Islet precursor cell (in vitro differentiated cells): Measurements from ENCODE around the gene KCNQ1OT1.

ENCODE experiments used
- DNase-seq: peaks from one replicate; pipeline ENCODE4 v3.0.0-alpha.2; 2018

The KCNQ1OT1 gene

GRCh38 chr11:2719831-2720590 is 20.2 kb upstream of the KCNQ1OT1 start:
- DNase-seq: no peak

GRCh38 chr11:2718817-2719438 is 19.1 kb upstream of the KCNQ1OT1 start:
- DNase-seq: no peak

DNA sequence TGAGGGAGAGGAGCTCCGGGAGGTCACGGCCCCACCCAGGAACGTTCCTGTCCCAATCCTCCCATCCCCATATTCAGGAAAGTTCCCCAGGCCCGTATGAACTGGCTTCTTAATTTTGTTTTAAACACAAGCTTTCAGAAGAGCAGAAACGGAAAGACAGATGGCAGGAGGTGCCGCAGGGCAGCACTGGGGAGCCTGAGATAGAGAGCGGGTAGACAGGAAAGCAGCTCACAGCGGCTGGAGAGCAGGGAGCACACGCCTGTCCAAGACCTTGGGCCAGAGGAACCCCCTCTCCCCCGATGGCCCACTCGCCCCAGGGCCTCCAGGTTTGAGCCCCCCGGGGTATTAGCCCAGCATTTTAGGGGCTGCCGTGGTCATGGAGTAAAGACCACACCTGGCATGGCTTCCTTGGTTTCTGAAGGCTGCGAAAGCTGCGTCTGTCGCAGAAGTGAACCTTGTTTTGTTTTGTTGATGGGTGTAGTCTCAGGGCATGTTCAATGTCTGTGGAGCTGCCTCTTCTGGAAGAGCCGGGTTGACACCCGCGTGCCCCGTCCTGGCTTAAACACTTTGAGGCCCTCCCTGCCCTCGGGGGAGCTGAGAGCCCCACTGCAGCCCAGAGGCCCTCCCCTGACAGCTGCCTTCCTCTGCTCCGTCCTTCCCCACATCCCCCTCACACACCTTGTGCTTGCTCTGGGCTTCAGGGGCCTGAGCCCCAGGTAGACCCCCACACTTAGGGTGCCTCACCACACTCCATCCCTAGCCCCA is 17.9 kb upstream of the KCNQ1OT1 start:
- no peak for DNase-seq

DNA sequence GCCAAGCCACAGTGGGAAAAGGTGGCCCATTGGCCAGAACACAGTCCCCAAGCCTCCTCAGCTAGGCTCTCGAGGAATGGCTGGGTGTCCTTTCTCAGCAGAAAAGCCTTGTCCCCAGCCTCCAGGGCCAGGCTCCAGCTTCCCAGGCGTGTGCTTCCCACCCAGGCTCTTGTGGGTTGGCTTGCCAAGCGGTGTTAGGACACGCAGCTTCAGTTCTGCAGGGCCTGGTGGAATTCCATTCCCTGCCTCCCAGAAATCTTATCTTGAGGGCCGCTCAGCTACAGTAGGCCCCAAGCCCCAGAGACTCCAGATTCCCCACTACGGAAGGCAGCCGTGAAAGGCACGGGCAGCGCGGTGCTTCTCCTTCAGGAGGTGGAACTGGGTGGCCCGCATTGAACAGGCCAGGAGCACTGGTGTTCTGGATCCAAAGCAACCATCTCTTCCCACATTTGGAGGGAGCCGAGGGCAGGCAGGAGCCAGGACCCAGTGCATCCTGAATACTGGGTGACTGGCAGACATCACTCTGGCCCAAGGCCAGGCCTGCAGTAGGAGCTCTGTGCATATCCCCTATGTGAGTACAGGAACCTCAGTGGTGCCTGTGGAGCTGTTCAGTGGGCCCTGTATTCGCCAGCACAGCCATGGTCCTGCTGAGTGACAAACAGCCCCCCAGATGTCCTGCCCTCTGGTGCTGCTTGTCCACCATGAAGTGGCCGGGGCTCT is 16.7 kb upstream of the KCNQ1OT1 start:
- no peak for DNase-seq

GRCh38 chr11:2715716-2716350 is 16.0 kb upstream of the KCNQ1OT1 start:
- no peak for DNase-seq

DNA sequence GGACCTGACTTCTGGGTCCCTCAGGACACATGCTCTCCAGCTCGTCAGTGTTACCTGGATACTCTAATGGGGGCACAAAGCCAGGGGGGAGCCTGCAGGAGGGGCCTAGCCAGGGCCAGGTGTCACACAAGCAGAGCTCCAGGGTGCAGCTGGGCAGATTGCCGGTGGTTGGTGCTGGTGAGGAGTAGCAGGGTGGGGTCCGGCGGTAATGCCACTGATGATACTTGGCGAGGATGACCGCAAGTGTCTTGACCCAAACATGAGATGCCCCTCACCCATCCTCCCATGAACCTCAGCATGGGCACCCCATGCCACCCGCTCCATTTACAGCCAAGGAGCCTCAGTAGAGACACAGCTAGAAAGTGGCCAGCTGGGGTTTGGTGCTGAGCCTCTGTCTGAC is 15.1 kb upstream of the KCNQ1OT1 start:
- no peak for DNase-seq

DNA sequence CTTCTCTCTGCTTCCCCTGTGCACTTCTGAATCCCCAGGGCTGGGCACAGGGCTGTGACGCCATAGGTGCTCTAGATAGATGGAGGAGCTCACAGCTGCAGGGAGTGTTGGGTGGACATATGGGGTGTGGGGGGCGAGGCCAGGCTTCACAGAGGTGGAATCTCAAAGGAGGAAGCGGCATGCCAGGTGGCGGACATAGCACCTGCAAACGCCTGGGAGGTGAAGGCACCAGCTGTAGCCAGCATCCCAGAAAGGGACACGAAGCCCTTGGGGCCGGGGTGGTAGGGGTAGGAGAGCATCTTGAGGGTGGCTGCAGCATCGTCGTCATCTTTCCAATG is 14.6 kb upstream of the KCNQ1OT1 start:
- no peak for DNase-seq

GRCh38 chr11:2713661-2714462 is 14.1 kb upstream of the KCNQ1OT1 start:
- DNase-seq: no peak

GRCh38 chr11:2713094-2713493 is 13.3 kb upstream of the KCNQ1OT1 start:
- DNase-seq: no peak

GRCh38 chr11:2711161-2711560 is 11.4 kb upstream of the KCNQ1OT1 start:
- no peak for DNase-seq

GRCh38 chr11:2709429-2709828 is 9.6 kb upstream of the KCNQ1OT1 start:
- DNase-seq: no peak

GRCh38 chr11:2708757-2709281 is 9.0 kb upstream of the KCNQ1OT1 start:
- DNase-seq: no peak

DNA sequence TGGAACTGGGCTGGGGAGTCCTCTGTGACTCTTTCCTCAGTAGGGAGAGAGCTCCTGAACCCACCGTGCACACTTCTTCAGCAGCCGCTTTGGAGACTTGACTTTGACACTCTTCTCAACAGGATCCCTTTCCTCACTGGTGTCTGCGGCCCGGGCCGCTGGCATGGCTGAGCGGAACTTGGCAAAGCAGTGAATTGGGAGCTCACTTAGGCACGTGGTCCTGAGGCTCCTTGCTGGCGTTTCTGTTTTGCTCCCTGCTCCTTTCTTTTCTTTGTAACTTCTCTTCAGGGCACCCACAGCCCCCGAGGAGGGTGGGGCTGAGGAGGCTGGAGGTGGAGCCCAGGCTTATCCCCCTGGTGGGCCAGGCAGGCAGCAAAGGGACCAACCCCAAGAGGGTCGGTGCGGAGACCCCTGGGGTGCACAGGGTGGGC is 8.4 kb upstream of the KCNQ1OT1 start:
- DNase-seq: no peak

GRCh38 chr11:2707736-2708135 is 7.9 kb upstream of the KCNQ1OT1 start:
- no peak for DNase-seq

DNA sequence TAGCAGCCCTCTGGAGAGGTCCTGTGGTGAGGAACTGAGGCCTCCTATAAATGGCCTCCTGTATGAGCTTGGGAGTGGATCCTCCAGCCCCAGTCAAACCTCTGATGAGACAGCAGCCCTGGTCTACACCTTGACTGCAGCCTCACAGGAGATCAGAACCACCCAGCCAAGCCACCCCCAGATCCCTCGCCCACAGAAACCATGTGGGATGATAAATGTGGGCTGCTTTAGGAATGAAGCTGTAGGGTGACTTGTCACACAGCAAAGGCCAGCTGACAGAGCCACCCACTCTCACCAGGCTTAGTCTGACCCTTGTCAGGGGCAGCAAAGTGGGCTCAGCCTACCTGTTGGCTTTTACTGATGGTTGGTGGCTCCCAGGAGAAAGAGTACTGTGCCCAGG is 6.5 kb upstream of the KCNQ1OT1 start:
- DNase-seq: no peak

GRCh38 chr11:2704896-2705606 is 5.3 kb upstream of the KCNQ1OT1 start:
- DNase-seq: no peak

DNA sequence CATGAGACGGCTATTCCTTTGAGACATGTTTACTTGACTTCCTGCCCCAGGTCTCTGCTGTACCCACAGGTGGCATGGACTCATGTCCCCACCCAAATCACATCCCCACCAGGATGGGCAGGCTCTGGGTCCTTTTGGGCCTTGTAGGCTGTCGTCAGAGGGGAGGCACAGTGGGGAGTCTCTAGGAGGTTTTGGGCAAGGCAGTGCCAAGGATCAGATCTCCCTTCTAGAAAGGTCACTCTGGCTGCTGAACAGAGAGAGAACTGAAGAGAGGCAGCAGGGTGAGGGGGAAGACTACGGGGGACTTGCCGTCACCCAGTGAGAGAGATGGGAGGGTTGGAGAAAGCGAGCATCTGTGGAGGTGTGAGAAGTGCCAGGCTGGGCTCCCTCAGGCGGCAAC is 4.6 kb upstream of the KCNQ1OT1 start:
- no peak for DNase-seq

DNA sequence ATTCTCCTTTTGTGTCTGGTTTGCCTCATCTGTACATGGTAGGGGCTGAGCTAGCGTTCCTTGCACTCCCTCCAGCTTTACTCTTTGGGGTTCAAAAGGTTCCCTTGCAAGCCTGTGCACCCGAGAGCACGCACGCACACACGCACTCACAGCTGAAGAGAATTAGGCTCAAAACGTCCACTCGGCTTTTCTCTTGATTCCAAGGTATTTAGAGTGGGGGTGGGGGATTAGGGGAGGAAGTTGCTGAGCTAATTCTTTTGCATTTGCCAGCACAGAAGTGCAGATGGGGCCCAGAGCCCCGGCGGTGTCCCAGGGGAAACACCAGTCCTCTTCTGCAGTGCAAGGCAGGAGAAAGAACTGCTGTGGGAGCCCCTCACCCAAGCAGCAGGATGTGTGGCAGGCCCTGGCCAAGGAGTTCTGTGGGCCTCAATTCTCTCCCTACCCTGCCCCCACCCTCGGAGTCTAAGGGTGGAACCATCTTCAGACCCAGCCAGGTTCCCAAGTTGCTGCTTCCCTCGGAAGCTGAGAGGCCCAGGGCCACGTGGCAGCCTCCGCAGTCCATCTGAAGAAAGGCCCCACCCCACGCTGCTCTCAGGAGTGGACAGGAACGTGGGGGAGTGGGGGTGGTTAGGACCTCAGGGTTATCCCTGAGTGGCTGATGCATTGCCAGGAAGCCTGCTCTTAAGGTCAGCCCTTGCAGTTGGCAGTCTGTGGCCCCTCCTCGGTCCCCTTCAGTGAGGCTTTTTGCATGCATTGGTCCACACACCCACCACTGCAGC is 3.8 kb upstream of the KCNQ1OT1 start:
- no peak for DNase-seq

- no peak for DNase-seq
Measured at GRCh38 chr11:2702771-2703362, 3.1 kb upstream of the KCNQ1OT1 start.

DNA sequence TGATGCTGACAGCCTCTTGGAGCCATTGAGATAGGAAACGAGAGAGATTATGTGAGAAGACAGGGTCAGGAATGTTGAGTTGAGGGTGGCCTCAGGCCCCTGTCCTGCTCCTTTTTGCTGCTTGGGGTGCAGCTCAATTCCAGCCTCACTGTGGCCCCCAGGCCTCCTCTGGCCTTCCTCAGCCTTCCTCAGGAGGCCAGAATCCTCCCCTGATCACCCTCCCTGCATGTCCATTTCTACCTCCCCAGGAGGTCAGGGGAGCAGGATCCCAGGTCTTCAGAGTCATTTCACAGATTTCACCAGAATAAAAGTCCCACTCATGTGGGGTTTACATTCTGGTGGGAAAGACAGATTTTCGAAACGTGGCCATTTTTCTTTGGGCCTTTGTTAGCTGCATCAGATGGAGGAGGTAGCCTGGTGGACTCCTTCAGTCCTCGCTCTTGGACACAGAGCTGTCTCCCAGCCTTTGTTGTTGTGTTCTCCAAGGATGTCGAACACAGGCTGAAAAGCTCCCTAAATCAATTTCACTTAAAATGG is 2.2 kb upstream of the KCNQ1OT1 start:
- peak; percentile 14 for DNase-seq
